Dedifferentiated amniotic fluid mesenchymal stem cell (primary cell): ENCODE results near the gene SCNN1B.

ENCODE experiments used
- DNase-seq: peaks from one replicate; pipeline ENCODE4 v3.0.0-alpha.2; 2016; ENCODE audit errors: extremely low spot score

The SCNN1B gene

GRCh38 chr16:23320693-23321092 lies 18.6 kb downstream of the SCNN1B start:
- no peak for DNase-seq

- no peak for DNase-seq
Observed at GRCh38 chr16:23321206-23321875, 19.2 kb downstream of the SCNN1B start.

GRCh38 chr16:23323224-23324030 lies 21.3 kb downstream of the SCNN1B start:
- no peak for DNase-seq

GRCh38 chr16:23324727-23325126 lies 22.6 kb downstream of the SCNN1B start:
- no peak for DNase-seq

GRCh38 chr16:23327836-23328235 lies 25.7 kb downstream of the SCNN1B start:
- DNase-seq: no peak

GRCh38 chr16:23330161-23330560 lies 28.1 kb downstream of the SCNN1B start:
- no peak for DNase-seq

GRCh38 chr16:23330583-23331249 lies 28.6 kb downstream of the SCNN1B start:
- no peak for DNase-seq

- no peak for DNase-seq
Observed at GRCh38 chr16:23333034-23333579, 31.0 kb downstream of the SCNN1B start.

GRCh38 chr16:23333831-23334456 lies 31.8 kb downstream of the SCNN1B start:
- no peak for DNase-seq

- no peak for DNase-seq
Observed at GRCh38 chr16:23334457-23334853, 32.4 kb downstream of the SCNN1B start.

GRCh38 chr16:23334950-23335349 lies 32.8 kb downstream of the SCNN1B start:
- no peak for DNase-seq

GRCh38 chr16:23337836-23338550 lies 35.9 kb downstream of the SCNN1B start:
- DNase-seq: no peak

- no peak for DNase-seq
Observed at GRCh38 chr16:23339787-23340186, 37.7 kb downstream of the SCNN1B start.

GRCh38 chr16:23342083-23342640 lies 40.1 kb downstream of the SCNN1B start:
- no peak for DNase-seq

GRCh38 chr16:23343643-23344612 lies 41.8 kb downstream of the SCNN1B start:
- no peak for DNase-seq

GRCh38 chr16:23345237-23345636 lies 43.1 kb downstream of the SCNN1B start:
- no peak for DNase-seq

- DNase-seq: no peak
Observed at GRCh38 chr16:23348579-23349469, 46.7 kb downstream of the SCNN1B start.

- no peak for DNase-seq
Observed at GRCh38 chr16:23351360-23351759, 49.3 kb downstream of the SCNN1B start.

- DNase-seq: no peak
Observed at GRCh38 chr16:23353440-23353839, 51.3 kb downstream of the SCNN1B start.
